IPS DF 19.7 (cell line): ENCODE results near the gene GPS2.

Source experiments
- DNase-seq: peaks from one replicate; pipeline ENCODE4 v3.0.0-alpha.2; 2013; ENCODE audit warnings: low read depth, low spot score

GPS2 gene, protein sequence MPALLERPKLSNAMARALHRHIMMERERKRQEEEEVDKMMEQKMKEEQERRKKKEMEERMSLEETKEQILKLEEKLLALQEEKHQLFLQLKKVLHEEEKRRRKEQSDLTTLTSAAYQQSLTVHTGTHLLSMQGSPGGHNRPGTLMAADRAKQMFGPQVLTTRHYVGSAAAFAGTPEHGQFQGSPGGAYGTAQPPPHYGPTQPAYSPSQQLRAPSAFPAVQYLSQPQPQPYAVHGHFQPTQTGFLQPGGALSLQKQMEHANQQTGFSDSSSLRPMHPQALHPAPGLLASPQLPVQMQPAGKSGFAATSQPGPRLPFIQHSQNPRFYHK

DNA sequence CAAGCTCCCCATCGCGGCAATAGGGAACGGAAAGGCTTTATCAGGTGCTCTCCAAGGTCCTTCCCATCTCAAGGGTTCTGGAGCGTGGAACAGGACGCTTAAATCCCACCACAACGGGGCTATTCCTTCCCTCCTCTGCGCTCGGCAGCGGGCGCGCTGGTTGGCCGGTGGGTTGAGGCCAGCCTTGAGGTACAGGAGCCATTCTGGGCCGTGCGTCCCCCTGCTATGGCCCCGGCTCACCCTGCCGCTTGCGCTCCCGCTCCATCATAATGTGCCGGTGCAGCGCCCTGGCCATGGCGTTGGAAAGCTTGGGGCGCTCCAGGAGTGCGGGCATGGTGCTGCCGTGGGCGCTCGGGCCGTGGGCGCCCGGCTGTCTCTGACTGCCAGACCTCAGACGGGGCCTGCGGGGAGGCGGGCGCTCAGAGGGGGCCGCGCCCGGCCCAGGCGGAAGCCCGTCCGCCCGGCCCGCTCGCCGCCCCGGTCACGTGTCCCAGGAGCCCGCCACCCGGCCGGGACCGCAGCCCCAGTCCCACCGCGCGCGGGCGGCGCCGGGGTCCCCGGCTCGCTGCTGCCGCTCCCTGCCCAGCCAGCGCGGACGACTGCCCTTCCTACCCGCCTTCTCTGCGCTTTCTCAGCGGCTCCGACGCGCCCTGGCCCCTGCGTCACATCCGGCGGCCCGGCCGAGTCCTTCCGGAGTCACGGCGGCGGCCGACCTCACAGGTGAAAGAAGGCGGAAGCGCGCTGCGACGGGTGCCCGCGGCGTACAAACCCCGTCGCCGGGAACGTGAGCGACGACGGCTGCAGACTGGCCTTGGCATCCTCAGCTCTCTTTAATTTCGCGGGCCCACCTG, at the start of gene GPS2:
Gene GPS2 (minus strand): TSS at position 642 of the 851 bp plus-strand sequence. CDS start 308 bp downstream, at position 334.
- DNase-seq = no peak

DNA sequence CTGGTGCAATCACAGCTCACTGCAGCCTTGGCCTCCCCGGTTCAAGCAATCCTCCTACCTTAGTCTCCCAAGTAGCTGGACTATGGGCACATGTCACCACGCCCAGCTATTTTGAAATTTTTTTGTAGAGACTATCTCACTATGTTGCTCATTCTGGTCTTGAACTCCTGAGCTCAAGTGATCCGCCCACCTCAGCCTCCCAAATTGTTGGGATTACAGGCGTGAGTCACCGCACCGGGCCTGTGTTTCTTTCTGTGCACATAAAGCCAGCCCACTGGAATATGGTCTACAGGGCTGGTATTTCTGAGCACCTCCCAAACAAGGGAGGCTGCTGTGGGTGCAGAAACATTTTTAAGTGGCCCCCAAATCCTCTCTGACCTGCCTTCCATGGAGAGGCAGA, 48.2 kb upstream of the GPS2 start:
- no peak for DNase-seq

DNA sequence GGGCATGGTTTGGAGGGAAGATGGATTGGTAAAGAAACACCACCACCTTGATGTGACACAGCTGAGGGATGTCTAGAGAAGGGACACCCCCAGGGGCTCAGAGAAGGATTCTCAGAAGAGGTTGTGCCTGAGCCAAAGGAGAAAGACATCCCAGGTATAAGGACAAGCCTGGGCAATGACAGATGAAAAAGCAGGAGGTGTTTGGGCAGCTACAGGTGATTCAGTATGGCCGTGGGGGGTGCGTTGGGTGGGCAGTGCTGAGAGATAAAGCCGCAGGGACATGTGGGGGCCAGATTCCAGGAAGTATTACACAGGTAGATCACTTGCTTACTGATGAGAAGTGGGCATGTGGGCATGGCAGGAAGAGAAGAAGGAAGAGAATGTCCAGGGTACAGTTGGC, 46.7 kb upstream of the GPS2 start:
- DNase-seq = no peak

DNA sequence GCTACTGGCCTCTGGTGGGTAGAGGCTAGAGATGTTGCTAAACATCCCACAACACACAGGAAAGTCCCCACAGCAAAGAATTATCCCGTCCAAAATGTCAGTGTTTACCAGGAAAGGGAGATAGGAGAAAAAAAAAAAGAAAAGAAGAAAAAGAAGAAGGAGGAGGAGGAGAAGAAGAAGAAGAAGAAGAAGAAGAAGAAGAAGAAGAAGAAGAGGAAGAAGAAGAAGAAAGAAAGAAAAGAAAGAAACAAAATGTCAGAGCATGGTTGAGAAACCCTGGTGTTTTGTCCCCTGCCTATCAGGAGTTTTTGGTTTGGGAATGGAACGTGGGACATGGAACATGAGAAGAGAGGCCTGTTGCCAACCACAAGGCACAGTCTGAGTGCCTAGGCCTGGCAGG, 42.2 kb upstream of the GPS2 start:
- DNase-seq = no peak

DNA sequence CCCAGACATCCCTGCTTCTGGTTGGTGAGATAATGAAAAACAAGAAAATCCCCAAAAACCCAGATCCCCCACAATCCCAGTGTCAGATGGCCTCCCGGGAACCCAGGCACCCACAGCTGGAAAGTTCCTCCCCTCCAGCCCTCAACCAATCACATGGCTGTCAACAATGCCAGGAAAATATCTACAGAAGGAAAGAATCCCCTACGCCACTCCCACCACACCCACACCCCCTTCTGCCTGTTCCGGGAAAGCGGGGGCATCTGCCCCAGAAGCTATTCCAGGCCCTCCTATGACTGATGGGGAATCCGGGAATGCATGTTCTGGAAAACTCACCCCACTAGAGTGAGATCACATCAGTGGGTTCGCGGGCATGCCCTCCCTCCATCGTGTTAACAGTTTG, 41.6 kb upstream of the GPS2 start:
- no peak for DNase-seq

DNA sequence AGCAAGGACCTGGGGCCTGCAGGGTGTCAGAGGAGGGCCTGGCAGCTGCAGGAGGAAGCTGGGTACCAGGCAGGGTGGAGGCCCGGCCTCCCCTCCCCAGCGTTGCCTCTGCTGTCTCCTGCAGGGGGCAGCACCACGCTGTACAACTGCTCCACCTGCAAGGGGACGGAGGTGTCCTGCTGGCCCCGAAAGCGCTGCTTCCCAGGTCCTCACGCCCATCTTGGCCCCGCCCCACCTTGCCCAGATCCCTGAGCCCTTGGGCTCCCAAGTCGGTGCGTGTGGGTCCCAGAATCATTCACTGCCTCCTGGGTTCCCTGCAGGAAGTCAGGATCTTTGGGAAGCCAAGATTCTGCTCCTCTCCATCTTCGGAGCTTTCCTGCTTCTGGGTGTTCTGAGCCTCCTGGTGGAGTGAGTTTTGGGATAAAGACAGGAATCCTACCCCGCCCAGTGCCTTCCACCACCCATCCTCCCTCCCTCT, 41.0 kb upstream of the GPS2 start:
- DNase-seq = peak; percentile 72

DNA sequence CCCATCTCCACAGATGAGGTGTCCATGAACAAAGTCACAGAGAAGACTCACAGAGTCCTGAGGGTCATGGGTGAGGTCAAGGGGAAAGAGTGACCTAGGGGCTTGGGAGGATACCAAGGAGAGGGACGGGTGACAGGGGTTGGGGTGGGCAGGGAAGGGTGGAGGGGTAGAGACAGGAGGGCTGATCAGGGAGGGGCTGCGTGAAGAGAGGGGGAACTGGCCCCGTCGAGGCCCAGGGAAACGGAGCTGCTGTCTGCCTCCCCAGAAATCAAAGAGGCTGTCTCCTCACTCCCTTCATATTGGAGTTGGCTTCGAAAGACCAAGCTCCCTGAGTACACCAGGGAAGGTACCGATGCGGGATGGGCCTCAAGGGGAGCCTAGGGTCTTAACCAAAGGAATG, 40.4 kb upstream of the GPS2 start:
- no peak for DNase-seq

DNA sequence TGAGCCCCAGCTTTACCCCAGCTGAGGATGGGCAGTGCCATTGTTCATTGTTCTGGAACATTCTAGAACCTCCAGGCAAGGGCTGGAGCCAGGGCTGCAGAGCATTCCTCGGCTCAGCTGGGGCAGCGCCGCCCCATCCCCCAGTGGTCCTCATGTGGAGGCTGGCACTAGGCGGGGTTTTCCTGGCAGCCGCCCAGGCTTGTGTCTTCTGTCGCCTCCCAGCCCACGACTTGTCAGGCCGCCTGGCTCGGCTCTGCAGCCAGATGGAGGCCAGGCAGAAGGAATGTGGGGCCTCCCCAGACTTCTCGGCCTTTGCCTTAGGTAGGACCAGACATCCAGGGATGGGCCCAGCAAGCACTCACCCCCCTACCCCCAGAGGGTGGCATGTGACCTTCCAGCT, 39.9 kb upstream of the GPS2 start, which contains the start of gene TMEM95:
Gene TMEM95 (plus strand): TSS at position 104 of the 400 bp plus-strand sequence. CDS start 49 bp downstream, at position 153.
- no peak for DNase-seq

DNA sequence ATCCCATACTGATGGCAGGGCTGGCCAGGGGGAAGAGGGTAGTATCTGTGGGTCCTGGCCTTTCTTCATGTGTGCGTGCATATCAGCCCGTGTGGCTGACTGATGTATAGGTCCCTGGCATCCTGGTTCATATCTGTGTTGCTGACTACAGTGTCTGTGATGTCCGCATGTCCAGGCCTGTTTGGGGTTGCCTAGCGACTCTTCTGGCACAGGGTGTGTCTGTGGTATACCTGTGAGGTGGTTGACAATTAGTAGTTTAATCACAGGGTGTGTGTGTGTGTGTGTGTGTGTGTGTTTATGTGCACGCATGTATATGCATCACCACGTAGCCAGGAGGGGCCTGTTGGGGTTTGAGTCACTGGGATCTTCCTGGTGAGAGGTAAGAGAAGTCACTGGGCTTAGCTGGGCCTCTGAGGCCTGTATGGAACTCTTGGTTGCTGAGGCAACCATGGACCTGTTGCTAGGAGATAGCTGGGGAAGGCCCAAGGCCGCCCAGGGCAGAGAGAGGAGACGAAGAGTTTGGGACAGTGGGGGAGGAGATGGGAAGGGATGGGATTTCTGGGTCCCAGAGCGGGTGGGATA, 39.2 kb upstream of the GPS2 start:
- DNase-seq = no peak

DNA sequence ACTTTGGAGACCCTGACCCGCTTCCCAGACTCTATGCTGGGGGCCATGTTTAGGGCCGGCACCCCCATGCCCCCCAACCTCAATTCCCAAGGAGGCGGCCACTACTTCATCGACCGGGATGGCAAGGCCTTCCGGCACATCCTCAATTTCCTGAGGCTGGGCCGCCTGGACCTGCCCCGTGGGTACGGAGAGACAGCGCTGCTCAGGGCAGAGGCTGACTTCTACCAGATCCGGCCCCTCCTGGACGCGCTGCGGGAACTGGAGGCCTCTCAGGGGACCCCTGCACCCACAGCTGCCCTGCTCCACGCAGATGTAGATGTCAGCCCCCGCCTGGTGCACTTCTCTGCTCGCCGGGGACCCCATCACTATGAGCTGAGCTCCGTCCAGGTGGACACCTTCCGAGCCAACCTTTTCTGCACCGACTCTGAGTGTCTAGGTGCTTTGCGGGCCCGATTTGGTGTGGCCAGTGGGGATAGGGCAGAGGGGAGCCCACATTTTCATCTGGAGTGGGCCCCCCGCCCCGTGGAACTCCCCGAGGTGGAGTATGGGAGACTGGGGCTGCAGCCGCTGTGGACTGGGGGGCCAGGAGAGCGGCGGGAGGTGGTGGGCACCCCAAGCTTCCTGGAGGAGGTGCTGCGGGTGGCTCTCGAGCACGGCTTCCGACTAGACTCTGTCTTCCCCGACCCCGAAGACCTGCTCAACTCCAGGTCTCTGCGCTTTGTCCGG, 37.9 kb upstream of the GPS2 start:
- DNase-seq = no peak

DNA sequence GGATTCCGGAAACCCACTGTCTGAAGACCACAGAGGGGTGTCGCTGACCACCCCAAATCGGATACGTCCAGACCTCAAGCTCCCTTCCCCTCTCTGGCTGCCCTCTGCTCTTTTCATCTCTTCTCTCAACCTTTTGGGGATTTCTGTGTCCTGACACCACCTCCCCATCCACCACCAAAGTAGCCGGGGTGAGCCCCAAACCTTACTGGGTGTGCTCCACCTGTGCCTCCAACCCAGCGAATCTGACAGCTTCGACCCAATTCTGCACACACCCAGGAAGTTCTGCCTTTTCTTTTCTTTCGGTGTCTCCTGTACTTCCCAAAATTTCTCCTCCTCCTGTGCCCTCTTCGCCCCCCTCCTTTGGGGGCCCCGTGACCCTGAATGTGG, 37.3 kb upstream of the GPS2 start:
- DNase-seq = no peak

DNA sequence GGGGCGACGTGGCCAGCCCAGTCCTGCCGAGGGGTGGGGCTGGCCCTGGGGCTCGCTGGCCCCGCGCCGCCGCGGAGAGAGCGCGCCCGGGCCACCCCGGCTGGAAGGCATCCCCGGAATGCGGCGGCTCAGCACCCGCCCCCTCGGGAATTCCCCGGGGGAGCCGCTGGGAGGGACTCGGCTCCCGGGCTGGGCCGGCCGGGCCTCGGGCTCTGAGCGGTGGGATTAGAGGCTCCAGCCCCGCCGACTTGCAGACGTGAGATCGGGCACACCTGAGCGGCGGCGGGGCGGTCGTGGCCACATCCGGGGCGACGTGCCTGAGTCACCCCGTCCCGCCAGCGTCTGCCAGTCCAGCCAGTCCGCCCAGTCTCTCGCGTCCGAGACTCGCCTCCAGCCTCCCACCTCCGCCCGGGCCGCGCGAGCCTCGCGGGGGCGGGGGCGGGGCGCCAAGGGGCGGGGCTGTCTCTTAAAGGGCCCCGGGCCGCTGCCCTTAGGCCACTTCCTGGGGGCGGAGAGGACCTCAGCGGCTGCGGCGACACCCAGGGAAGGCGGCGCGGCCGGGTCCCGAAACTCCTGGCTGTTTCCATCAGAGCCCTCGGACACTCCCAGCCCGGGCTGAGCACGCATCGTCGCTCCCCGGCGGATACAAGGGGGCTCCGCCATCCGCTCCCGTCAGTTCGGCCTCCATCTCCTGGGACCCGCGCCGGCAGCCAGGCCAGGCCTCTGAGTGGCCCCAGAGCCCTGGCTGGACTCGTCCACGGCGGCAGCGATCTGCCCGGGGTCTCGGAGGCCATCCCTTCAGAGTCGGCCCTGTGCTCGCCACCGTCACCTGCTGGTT, 36.7 kb upstream of the GPS2 start, which contains the start of gene KCTD11:
Gene KCTD11 (plus strand): TSS at position 498 of the 838 bp plus-strand sequence.
- no peak for DNase-seq

DNA sequence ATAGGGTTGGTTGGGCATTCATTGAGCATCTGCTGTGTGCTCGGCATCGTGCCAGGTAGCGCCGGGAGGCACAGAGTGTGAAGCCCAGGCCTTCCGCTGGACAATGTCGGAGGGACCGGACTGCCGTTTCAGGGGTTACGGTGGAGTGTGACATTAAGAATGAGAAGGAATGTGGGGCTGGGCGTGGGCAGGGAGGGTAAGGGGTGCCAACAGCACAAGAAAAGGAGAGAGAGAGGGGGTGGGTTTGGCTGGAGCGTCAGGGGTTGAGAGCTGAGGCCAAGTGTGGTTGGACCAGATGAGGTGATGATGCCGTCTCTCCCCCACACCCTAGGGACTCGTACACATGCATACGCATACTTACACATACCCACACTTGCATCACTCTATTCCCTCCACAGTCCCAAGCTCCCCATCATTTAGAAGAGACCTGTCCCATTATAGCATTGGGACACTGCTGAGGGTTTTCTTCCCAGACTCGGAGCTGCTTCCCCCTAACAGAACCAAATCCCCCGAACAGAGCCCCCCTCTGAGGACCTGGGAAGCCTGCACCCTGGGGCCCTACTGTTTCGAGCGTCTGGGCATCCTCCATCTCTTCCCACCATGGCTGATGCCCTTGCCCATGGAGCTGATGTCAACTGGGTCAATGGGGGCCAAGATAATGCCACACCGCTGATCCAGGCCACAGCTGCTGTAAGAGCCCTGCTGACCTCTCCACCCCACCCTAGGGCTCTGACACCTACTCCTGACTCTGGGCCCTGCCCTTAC, 33.5 kb upstream of the GPS2 start:
- no peak for DNase-seq

DNA sequence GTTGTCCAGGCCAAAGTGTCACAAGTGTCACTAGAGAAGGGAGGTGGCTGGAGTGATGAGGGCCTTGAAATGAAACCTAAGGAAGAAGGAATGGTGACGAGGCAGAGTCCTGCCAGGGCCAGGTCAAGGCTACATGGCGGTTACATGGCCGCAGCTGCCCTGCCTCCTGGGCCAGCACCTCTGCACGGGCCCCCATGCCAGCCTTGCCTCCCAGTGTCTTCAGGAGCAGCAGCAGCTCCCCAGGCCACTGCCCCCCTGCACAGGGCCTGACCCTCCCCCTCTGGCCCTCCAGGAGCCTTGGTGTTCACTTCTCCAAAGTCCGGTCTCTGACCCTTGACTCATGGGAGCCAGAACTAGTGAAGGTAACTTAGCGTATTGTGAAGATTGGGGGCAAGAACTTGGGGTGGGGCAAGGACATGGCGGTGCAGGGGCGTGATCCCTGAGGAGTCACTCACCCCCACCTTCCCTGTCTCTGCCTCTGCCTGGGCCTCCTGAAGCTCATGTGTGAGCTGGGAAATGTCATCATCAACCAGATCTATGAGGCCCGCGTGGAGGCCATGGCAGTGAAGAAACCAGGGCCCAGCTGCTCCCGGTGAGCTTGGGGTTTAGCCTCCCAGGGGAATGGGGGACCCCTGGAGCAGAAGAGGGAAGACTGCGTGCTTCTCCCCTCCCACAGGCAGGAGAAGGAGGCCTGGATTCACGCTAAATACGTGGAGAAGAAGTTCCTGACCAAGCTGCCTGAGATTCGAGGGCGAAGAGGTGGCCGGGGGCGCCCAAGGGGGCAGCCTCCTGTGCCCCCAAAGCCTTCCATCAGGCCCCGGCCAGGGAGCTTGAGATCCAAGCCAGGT, 32.7 kb upstream of the GPS2 start:
- no peak for DNase-seq

DNA sequence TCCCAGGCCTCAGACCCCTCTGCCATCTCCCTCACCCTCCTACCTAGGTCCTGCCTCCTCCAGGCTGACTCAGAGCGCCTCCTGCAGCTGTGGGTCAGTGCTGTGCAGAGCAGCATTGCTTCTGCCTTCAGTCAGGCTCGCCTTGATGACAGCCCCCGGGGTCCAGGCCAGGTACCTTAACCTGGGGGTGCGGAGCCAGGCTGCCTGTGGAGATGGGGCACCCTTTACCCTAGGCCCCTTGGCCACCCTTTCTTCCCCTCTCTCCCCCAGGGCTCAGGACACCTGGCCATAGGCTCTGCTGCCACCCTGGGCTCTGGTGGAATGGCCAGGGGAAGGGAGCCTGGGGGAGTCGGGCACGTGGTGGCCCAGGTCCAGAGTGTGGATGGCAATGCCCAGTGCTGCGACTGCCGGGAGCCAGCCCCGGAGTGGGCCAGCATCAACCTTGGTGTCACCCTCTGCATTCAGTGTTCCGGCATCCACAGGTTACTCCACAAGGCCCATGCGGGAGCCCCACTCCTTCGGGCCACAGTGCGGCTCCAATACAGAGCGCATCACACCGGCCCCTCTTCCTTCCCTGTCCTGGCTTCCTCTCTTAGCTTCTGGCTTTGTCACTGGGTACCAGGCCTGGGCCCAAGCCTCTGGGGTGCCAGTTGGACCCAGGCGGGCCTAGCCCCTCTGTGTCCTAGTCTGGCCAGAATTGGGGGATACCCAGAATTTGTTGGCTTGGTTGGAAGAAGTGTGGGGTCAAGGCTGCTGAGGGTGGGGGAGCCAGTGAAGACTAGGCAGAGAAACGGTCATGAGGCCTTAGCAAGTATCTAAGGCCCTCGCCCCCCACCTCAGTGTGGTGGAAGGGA, 31.8 kb upstream of the GPS2 start:
- no peak for DNase-seq

DNA sequence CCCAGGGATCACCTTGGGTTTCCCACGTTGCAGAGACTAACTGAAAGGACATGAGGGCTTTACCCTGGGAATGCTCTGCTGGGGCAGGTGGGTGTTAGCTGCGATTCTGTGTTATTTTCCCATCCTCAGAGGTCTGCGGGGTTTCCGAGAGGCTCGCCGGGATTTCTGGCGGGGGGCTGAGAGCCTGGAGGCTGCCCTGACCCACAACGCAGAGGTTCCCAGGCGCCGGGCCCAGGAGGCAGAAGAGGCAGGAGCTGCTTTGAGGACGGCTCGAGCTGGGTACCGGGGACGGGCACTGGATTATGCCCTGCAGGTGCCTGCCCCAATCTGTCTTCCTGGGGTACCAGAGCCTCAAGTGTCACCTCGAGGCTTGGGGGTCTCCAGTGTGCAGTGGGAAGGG, 28.1 kb upstream of the GPS2 start:
- no peak for DNase-seq

DNA sequence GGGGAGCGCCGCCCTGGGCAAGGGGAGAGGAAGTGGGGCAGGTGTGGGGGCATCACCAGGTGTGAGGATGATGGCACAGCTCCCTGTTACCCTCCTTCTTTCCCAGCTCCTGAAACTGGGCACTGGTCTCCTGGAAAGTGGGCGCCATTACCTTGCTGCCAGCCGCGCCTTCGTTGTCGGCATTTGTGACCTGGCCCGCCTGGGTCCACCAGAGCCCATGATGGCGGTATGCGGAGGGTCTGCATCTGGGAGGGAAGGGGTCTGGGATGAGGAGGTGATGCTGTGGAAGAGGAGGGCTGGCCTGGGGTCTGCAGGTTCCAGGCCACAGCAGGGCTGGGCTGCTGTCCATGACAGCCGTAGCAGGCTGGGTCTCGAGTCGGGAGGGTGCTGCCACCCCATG, 26.7 kb upstream of the GPS2 start:
- DNase-seq = no peak

DNA sequence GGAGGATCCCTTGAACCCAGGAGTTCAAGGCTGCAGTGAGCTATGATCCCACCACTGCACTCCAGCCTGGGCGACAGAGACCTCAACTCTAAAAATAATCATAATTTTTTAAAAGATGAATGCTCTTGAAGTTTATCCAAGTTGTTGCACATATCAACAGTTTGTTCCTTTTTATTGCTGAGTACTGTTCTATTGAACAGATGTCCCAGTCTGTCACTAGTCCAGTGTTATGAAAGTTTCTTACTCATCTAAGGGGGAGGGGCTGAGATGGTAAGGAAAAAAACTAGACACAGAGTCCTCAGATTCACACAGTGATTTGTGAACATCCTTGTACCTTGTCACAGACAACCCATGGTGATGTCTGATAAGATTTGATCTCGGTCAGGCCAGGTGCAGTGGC, 25.0 kb upstream of the GPS2 start:
- no peak for DNase-seq
